ENCODE data around the gene PIP5KL1.

DNA sequence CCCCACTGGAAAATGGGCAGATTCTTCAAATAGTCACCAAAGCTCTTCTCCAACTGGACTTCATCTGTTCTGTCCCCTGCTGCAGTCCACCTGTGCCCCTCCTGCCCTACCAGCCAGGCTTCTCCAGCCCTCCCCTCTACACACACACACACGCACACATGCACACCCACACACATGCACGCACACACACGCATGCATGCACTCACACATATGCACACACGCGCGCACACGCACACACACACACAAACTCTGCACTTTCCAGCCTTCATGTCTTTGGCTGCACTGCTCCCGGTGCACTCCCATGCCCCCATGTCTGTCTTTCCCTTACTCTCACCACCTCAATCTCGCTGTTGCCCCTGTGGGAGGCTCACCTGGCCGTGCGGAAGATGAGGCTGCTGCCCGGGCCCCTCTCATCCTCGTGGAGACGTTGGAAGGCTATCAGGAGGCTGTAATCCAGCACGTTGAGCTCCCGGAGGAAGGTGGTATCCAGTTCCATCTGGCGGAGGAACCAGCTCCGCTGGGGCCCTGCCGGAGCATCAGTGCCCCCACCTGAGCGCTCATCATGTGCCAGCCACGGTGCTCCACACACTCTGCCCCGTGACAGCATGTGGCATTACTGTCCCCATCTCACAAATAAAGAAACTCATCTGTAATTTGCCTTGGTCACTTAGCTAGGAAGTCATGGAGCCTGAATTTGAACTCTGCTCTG lies 5.7 kb downstream of the PIP5KL1 start:
- TF ChIP-seq, protein P1, sequence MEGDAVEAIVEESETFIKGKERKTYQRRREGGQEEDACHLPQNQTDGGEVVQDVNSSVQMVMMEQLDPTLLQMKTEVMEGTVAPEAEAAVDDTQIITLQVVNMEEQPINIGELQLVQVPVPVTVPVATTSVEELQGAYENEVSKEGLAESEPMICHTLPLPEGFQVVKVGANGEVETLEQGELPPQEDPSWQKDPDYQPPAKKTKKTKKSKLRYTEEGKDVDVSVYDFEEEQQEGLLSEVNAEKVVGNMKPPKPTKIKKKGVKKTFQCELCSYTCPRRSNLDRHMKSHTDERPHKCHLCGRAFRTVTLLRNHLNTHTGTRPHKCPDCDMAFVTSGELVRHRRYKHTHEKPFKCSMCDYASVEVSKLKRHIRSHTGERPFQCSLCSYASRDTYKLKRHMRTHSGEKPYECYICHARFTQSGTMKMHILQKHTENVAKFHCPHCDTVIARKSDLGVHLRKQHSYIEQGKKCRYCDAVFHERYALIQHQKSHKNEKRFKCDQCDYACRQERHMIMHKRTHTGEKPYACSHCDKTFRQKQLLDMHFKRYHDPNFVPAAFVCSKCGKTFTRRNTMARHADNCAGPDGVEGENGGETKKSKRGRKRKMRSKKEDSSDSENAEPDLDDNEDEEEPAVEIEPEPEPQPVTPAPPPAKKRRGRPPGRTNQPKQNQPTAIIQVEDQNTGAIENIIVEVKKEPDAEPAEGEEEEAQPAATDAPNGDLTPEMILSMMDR (IDR thresholded peaks at IDR 0.05): no peak
- TF ChIP-seq POLR2AphosphoS5 (IDR thresholded peaks at IDR 0.05): no peak
- TF ChIP-seq EP300 (IDR thresholded peaks at IDR 0.05): no peak
